Activated CD4-positive, alpha-beta T cell treated with anti-CD3 and anti-CD28 coated beads, Interleukin-2, amount 50 U/mL, for 48 hours (primary cell): Measurements from ENCODE around the gene FHOD3.
A peak's percentile ranks its signal among the peaks of the same experiment; 100 is the strongest.
"Not testable (repeated sequence)": the region's sequence is repeated elsewhere in the genome, so short reads cannot be mapped to it uniquely, and the experiment has no call there.

Experiments used
- DNase-seq, 2 experiments: peaks; one replicate each; pipeline ENCODE4 v3.0.0-alpha.2; 2020

The FHOD3 gene

GRCh38 chr18:36814994-36815393 lies 517.5 kb downstream of the FHOD3 start:
- no peak for DNase-seq

GRCh38 chr18:36816096-36816495 lies 518.6 kb downstream of the FHOD3 start:
- not testable (repeated sequence) for DNase-seq

- DNase-seq = no peak
Measured at GRCh38 chr18:36817039-36817438, 519.5 kb downstream of the FHOD3 start.

- no peak for DNase-seq
Measured at GRCh38 chr18:36818652-36819051, 521.1 kb downstream of the FHOD3 start.

GRCh38 chr18:36819621-36820020 lies 522.1 kb downstream of the FHOD3 start:
- DNase-seq = no peak

GRCh38 chr18:36821681-36822080 lies 524.2 kb downstream of the FHOD3 start:
- no peak for DNase-seq

GRCh38 chr18:36825526-36825925 lies 528.0 kb downstream of the FHOD3 start:
- DNase-seq = no peak

- DNase-seq = no peak
Measured at GRCh38 chr18:36826556-36826955, 529.0 kb downstream of the FHOD3 start.

- peak in 1 of 2 experiments; percentile 16 for DNase-seq
Measured at GRCh38 chr18:36828157-36828629, 530.7 kb downstream of the FHOD3 start.

GRCh38 chr18:36828630-36829361 lies 531.3 kb downstream of the FHOD3 start, which contains the start of the genes KIAA1328 and TPGS2:
TSS of gene KIAA1328 (plus strand) at chr18:36829127. CDS start at chr18:36829139, 12 bp downstream.
TSS of gene TPGS2 (minus strand) at chr18:36829002. CDS start at chr18:36828767, 235 bp downstream.
- DNase-seq = peak; percentile 83 to 87
